Pons (tissue), 1 donor: ENCODE data around the gene URB1.
A peak's percentile ranks its signal among the peaks of the same experiment; 100 is the strongest.
"Not testable (repeated sequence)": the region's sequence is repeated elsewhere in the genome, so short reads cannot be mapped to it uniquely, and the experiment has no call there.

Source experiments
- DNase-seq: peaks from one replicate; pipeline ENCODE4 v3.0.0-alpha.2; 2016; ENCODE audit warnings: low spot score

The URB1 gene

DNA sequence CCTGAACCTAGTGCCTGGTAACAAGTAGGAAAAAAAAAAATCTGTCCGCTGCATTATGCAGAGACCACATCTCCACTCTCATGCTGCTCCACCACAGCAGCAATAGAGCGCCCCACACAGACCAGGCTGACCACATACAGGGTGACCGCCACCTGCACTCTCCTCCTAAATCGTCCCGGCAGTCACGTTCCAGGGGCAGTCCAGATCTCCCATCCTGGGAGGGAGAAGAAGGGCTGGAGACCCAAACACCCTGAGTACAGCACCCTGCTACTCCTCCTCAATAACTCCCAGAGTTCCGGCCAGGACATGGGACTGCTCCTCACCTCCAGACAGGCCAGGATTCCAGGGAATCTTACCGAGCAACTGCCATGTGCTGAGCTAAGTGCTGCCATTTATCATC is 15.3 kb downstream of the URB1 start:
- DNase-seq, result no peak

DNA sequence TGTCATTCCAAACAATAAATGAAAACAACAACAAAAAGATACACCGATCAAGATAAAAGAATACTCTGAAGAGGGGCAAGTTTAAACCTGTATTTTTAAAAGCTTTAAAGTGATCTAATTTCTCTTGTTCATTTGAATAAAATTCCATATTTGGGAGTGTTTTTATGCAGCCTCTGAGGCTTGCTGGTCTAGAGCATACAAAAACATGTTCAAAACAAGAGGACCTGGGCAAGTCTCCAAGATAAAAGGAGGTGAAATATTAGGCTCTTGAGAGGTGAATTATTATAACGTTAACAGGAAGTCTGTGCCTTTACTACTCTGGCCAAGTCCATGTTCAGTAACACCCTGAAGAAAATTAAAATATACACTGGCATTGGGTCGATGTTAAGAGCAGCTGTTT is 20.1 kb downstream of the URB1 start:
- no peak for DNase-seq

DNA sequence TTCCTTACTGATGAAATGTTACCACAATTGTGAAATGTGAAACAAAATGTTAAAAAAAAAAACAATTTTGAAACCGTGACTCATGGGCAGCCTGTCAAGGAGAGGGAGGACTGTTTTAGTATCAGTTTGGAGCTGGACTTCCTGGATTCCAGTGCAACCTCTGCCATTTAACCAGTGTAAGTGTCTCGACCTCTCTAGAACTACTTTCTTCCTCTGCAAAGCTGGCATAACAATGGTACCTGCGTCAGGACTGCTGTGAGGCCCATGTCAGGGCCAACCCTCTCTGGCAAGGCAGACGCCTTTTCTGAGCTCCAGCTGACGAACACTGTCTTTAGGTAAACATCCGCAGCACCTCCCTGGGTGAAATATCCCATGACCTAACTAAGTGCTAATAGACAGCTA is 20.9 kb downstream of the URB1 start:
- DNase-seq, result no peak

DNA sequence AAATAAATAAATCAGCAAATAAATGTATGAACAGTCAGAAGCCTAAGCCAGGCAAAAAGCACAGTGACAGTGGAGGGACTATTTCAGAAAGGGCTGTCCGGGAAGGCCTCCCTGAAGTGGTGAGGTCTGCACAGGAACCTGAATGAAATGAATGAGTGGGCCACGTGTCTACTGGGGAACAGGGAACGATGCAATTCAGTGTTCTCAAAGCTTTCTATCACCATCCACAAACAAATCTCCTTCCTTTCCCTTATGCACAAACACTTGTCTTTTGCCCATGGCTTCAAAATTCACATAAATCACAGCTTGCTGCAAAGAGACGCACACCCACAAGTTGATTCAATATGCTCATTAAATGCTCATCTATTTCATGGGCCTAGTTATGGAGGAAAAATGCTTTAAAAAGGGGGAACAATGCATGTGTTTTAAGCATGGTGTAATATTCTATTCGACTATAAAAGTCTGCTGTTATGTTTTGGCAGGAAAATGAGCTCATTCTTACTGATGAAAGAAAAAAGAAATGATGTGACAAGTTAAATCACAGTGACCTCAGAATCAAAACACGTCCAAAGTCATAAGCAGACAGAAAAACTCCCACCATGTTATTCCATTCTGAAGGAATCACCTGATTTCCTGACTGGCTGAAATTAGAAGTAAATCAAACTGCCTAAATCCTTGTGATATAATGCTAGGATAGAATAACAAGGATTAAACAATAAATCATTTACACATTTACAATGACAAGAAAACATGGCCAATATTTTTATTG is 21.6 kb downstream of the URB1 start:
- DNase-seq, result no peak

DNA sequence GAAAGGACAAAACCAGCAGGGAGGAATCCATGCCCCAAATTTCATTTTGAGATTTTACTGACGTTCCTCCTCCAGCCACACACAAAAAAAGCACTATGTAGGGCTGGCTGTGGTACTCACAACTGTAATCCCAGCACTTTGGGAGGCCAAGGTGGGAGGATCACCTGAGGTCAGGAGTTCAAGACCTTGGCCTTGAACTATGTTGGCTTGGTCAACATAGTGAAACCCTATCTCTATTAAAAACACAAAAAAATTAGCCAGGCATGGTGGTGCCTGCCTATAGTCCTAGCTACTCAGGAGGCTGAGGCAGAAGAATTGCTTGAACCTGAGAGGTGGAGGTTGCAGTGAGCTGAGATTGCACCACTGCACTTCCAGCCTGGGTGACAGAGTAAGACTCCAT is 23.9 kb downstream of the URB1 start:
- DNase-seq, result not testable (repeated sequence)

DNA sequence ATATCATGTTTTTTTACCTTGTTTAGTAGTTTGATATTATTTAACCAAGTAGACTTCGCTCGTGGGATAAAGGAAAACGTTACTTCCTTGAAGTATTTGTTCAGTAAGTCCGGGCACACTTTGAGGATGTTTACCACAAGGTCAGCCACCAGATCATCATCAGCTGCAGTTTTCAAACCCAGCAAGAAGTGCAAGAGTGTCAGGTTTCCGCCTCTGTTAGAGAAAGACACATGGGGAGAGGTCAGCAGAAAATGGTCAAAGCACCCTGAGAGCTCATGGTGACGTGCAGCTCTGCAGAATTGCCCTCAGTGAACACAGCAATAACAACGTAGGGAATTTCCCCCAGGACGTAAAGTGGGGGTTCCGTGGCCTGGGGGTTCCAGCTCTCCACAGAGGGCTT is 24.4 kb downstream of the URB1 start:
- DNase-seq, result no peak

DNA sequence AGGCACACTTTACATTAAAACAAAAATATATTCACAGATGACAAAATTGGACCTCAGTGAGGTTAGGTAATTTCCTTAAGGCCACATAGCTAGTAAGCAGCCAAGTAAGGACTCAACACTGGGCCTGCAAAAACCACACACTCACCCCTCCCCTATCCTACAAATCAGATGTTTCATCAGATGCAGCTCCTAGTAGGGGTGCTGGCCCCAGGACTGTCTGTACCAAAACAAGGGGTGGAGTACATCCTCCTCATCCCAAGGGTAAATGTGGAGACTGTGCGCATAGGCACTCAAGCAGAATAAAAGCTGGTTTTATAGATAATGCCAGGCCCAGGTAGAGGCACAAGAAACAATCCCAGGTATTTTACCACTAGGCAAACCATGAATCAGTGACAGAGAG is 25.7 kb downstream of the URB1 start:
- no peak for DNase-seq

DNA sequence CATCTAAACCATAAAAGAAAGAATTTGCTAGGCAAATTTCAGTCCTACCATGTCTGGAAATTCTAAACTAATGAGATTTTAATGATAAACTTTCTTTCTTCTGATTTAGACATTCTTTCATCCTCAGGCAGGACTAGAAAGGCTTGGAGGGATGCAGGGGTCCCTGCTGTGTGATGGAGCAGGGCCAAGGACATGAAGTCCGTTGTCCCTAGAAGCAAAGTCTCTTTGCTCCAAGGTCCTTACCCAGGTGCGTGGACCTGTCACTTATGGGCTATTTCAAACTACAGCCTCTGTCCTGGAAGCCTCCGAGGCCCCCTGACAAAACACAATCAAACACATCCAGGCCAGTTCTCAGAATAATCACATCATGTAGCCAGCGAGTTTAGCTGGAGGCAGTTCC is 26.6 kb downstream of the URB1 start:
- no peak for DNase-seq

DNA sequence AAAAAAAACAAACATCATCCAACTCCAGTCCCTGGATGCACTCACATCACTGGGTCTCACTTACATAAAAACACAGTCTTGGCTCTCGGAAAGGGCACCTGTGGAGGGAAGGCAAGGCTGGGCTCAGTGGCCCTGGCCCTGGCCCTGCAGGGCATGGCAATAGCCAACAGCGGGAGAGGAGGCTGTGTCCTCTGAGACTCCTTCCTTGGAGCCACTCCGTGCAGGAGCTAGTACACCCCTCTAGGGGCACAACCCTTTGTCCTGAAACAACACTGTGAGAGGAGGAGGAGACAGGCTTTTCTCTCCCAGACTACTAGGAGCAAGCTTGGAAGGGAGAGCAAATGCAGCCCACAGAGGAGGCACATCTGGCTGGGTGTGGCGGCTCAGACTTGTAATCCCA is 28.0 kb downstream of the URB1 start:
- DNase-seq, result no peak

DNA sequence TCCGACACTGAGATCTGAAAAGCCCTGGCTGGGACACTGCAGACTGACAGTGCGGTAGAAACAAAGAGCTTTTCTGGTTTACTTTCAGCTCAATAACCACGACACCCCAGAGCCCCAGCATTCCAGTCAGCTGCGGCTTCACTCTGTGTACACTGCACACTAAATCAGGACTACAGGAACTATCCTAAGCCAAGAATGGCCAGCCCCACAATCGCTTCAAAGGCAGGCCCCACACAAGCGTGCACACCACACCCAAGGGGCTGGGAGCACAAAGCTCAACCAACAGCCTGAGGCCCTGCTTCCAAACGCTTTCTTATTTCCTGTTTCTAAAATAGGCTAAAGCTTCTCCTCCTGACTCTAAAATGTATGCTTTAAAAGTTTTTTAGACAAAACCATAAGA is 28.4 kb downstream of the URB1 start:
- DNase-seq, result peak; percentile 65

DNA sequence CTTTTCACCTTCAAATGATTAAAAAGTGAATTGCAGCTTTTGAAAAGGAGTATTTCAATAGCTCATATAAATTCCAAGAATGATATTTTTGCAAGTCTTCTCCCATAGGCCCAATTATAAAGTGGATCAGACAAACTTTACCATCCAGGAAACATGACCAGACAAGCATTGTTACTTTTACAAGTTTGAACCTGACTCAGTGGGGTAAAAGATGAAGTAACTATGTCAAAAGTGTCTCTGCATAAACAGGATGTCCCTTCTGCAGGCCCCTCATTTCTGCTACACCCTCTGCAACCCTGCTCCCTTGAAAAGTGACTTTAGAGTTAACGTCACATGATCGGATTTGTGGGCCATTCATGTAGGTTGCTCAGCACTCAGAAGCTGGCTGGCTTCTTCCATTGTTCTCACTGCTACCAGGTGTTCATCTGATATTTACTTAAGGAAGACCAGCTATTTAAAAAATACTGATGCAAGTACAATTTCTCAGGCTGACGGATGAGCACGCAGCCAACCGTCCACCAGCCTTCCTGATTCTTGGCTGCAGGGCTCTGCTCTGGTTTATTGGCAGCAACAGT is 32.3 kb downstream of the URB1 start:
- DNase-seq, result no peak

DNA sequence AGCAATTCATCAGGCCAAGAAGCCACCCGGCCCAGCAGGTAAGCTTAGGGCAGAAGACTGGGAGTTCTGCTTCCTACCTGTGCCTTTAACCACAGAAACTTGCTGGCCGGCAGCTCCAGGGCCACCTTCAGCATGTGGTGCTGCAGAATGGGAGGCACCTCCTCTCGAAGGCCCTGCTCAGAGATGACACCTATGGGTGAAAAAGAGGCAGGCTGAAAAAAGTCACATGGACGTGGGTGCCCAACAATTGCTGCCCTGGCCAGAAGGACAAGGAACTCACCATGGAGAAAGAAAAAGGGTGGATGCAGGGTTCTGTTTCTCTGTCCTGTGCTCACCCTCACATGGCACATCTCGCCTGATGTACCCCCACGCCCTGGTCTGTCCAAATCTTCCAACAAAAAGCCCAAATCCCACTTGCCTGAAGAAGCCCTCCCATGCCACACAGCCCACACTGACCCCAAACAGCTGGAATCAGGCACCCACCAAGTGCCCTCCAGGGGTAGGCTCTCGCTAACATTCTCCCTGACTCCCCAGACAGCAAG is 33.0 kb downstream of the URB1 start:
- DNase-seq, result no peak

DNA sequence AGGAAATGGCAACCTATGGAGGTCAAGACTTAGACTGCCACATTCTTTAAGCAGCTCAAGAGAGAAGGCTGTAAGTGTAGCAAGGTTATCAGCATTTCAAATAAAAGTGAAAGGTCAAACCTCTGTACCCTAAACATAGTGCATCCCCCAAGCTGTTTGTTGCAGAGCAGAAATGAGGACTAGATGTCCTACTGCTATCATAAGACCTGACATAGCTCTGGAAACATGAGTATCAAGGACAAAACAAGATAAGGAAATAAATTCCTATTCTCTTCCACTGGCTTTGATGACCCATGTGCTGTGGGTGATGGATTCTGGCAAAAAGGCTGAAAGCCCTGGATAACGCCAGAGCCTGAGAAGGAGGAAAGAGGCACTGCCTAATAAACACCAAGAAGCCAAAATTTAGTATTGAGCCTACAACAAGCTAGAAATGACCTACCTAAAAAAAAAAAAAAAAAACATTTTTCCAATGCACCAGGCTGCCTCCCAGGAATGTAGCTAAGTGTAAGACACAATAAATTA is 35.9 kb downstream of the URB1 start:
- no peak for DNase-seq

DNA sequence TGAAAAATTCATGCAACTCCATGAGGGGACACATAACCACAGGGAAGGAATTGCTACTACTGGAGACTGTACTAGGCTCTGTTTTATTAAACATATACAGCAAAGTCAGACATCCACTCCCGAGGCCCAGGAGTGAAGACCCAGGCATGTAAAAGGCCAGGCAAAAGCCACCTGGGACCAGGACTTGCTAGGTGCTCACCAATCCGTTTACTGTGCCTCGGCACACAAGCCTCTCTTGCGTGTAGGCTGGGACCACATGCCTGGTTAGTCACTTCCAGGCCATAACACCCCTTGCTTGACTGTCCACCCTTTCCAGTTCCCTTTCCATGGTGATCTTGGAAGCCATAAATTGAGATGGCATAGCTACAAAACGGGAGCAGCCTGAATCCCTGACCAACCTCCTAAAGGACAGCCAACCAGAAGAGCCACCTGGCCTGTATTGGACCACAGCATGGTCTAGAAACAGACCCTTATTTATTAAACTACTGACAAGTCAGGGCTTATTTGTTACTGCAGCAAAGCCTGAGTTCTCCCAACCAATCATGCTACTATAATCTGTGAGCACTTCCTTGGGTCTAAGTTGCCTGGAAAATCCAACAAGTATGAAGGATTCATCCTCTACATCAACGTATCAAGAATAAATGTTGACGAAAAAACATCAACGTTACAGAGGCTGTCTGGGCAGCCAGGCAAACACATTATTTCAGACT is 39.7 kb downstream of the URB1 start:
- DNase-seq, result no peak

DNA sequence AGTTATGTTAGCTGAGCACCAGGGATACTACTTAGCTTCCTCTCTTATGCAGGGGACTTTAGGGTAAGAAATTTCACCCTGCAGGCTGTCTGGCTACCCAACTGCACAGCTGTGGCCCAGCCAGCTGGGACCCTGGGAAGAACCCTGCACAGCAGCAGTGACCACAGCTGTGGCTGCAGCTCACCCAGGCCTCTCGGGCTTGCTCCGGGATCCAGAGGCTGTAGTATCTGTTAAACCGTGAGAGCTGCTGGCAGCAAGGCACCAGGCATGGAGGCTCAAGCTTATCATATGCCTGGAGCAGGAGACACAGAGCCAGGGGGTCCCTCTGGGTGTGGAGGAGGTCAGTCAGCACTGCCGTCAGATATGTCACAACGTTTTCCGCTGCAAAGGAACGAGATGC is 40.3 kb downstream of the URB1 start:
- no peak for DNase-seq

DNA sequence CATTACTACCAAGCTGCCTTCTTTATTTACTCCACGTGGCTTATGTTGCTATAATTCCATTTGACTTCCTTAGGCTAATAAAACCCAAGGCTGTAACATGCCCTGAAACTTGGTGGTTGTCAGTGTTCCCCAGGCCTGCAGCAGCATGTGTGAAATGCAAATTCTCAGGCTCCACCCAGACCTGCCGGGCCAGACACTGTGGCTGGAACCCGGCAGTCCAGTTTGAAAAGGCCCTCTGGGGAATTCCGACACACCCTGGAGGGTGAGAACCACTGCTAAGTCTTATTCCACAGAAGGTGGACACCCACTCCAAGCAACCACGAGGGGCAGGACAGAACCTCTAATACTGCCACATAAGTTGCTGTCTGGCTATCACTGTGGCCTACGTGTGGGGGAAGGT is 41.4 kb downstream of the URB1 start:
- DNase-seq, result no peak

DNA sequence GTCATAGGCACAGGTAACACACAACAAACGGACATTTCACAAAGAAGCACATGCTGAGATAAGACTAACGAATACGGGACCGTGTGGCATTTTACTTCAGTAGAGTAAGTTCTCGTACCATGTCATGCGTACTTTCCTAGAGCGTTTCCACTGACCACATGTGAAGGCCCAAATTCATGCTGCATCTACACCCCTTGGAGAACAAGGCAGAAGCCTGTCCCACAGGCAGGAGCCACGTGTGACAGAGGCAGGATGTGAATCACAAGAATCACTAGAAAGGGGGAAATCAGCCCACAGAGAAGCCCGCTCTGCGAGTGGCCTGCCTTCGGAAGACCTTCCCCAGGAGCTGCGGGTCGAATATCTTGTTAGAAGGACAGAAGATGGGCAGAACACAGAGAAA is 41.8 kb downstream of the URB1 start:
- no peak for DNase-seq

DNA sequence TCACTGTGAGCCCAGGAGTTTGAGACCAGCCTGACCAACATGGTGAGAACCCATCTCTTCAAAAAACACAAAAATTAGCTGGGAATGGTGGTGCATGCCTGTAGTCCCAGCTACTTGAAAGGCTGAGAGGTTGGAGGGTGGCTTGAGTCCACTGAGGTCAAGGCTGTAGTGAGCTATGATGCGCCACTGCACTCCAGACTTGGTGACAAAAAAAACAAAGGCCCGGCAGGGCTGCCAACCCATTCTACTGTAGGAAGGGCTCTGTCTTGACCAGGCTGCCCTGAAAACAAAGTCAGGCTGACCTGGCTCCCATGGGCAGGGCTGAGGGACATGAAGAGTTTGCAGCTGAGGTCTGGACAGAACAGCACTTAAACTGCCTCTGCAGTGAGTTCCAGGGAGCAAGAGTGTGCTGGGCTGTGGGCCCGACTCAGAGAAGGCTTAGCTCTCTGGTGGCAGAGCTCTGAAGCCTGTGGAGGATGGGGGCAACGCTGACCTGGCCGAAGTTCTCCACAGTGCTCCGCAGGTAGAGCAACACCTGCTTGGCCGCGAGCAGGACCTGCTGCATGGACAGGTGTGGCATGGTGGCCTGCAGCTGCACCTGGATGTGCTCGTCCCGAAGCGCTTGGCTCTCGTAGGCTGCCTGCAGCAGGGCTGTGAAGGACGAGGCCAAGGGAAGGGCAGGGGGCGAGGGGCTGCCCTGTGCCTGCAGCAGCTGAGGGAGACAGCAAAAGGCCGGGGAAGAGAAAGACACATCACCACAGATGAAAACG is 42.4 kb downstream of the URB1 start:
- DNase-seq, result no peak

DNA sequence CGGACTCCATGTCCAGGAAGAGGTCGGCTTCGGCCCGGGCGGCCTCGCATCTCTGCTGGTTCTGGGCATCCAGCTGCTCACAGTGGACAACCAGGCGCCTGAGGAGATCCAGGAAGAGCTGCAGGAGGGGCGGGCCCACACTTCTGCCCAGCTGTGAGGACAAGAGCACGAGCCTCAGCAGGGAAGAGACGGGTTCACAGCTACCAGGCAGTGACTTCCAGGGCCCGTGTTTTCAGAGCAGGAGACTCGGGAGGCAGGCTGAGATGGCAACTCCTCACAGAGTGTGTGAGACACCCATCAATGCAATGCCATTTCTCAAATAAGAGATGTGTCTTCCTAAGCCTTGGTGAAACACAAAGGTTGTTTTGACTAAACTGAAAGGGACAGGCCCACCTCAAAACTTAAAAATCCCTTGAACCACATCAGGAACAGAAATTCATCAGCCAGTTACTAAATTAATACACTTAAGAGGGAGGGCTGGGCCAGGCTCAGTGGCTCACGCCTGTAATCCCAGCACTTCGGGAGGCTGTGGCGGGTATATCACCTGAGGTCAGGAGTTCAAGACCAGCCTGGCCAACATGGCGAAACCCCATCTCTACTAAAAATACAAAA is 43.4 kb downstream of the URB1 start:
- no peak for DNase-seq

DNA sequence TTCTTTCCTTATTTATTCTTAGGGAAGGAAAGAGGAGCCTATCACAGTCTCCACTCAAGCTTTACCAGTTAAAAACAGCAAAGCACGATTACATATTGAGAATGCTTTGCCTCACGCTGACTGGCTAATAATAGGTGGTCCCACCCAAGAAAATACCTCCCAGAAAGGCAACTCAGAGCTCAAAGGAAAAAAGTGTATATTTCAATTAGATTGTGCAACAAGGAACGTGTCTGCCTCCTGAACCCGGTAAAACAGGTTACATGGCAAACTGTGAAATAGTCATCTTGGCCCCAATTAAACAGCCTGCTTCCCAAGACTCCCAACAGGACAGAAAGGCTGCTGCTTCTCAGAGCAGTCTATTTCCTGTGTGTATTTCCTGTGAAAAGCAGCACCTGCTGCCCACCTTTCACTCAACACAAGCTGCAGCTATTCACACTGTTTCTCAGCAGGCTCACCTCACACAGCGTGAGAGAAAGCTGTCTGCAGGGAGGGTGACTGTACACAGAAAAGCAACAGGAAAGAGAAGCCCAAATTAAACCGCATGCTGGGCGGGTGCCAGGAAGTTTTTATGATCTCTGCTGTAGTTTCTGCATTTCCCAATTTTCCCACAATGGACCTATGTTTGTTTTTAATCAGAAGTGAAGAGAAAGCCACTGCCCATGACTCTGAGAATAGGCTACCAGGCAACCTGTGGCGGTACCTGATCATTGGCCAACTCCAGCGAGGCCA is 44.0 kb downstream of the URB1 start:
- no peak for DNase-seq

DNA sequence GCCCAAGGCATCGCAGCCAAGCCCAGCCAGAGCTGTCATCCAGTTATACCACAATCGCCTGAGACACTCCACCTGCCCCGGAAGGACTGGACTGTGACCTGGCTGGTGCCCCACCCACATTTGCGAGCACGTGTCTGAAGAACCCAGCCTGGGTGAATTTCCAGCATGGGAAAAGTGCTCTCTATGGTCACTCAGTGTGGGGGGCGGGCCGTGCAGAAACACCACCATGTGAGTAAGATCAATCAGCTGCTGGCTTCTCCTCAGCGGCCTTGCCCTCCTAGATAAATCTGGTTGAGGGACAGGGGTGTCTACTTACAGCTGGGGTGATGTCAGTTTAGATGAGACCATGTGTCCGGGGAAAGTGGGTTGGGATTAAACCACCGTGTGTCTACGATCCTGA is 44.8 kb downstream of the URB1 start:
- no peak for DNase-seq
